ENCODE results near the gene UBTD2. TPM values are rescaled to one million over a fixed set of nuclear protein-coding genes. Genes with fewer than 3 reads are reported as not detected.

UBTD2 gene
- total and polyA plus RNA-seq, 10 donors, result 4.9 to 13.9 (median 8.4) TPM

- Histone ChIP-seq H3K4me1 (peaks cover 0 to 8% (median 0%) of the 10 kb centered on the region in 6 donors), H3K36me3 (no peaks in the 10 kb centered on the region), H3K4me3 (no peak overlapping the region), H3K27me3 (replicated peaks in 1 of 7) (no peaks in the 10 kb centered on the region), H3K9me3 (no peaks in the 10 kb centered on the region), H3K27ac (no peak overlapping the region)
- DNase-seq, result no peak
- intact Hi-C loops (cut with DNase I; ENCODE audit: low total_unique reads), result no loop called here
- no peak for TF ChIP-seq POLR2AphosphoS5 (IDR thresholded peaks at IDR 0.05)
- no peak for TF ChIP-seq POLR2A (IDR thresholded peaks at IDR 0.05)
- no peak for TF ChIP-seq CTCF (IDR thresholded peaks at IDR 0.05 in 8 of 11, conservative IDR thresholded peaks at IDR 0.05 in 3 of 11)
- 69 to 76% (median 73%) methylated on average over 9 of the region's 9 CpGs for WGBS, 5 donors
Measured at GRCh38 chr5:172322028-172322965, 38.7 kb upstream of the UBTD2 start.

DNA sequence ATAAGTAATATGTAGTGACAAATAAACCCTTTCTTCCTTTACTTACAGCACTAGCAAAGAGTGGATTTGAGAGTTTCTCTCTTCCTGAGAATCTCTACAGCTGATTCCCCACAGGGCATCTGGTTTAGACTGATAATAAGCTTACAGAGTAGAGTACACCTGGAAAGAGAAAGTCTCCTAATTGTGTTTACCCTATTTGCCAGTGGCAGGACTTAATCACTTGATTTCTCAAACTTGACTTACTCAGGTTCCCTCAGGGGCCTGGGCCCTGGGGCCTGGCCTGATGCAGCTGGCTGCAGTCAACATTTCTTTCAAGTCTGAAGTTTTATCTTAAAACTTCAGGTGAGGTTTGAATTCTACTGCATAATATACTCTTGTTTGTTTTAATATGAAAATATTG is 38.0 kb upstream of the UBTD2 start:
- TF ChIP-seq CTCF (IDR thresholded peaks at IDR 0.05 in 8 of 11, conservative IDR thresholded peaks at IDR 0.05 in 3 of 11) (no peak), POLR2A (IDR thresholded peaks at IDR 0.05) (no peak)
- no peak for DNase-seq
- intact Hi-C loops (cut with DNase I; ENCODE audit: low total_unique reads), result no loop called here

GRCh38 chr5:172319708-172320441 is 36.3 kb upstream of the UBTD2 start:
- no peak for DNase-seq
- TF ChIP-seq POLR2A (IDR thresholded peaks at IDR 0.05) (no peak), POLR2AphosphoS5 (IDR thresholded peaks at IDR 0.05) (no peak), CTCF (IDR thresholded peaks at IDR 0.05 in 8 of 11, conservative IDR thresholded peaks at IDR 0.05 in 3 of 11) (no peak)
- Histone ChIP-seq H3K27me3 (replicated peaks in 1 of 7) (no peaks in the 10 kb centered on the region), H3K4me1 (peaks cover 0 to 8% (median 0%) of the 10 kb centered on the region in 6 donors), H3K4me3 (no peak overlapping the region), H3K36me3 (no peaks in the 10 kb centered on the region), H3K27ac (no peak overlapping the region), H3K9me3 (no peaks in the 10 kb centered on the region)
- 78 to 89% (median 84%) methylated on average over 4 of the region's 4 CpGs for WGBS, 5 donors
- intact Hi-C loops (cut with DNase I; ENCODE audit: low total_unique reads), result no loop called here

More for the DNA sequence above, 38.0 kb upstream of the UBTD2 start:
- Histone ChIP-seq H3K27me3 (replicated peaks in 1 of 7) (no peaks in the 10 kb centered on the region), H3K4me3 (no peak overlapping the region), H3K36me3 (no peaks in the 10 kb centered on the region), H3K27ac (no peak overlapping the region), H3K9me3 (no peaks in the 10 kb centered on the region), H3K4me1 (peaks cover 0 to 8% (median 0%) of the 10 kb centered on the region in 6 donors)
